ENCODE data around the gene GRB14. TPM values are rescaled to one million over a fixed set of nuclear protein-coding genes. Genes with fewer than 3 reads are reported as not detected.

The GRB14 gene
- total RNA-seq, 1 experiment from 2014 or later: not detected

- H3K27ac ChIP-seq (ENCODE audit: low read length): no peak overlapping the region
- intact Hi-C loops (cut with micrococcal nuclease; ENCODE audit: unreplicated experiment) (no loop called here), in situ Hi-C loops (cut with HindIII; ENCODE audit: low pct_unique_long_range_greater_than_20kb, low sequenced_read_pairs) (no loop called here)
- CTCF ChIA-PET: no interaction called here
- H3K4me3 ChIP-seq (ENCODE audit: low read depth in 2 of 2, low read length in 2 of 2): no peak overlapping the region
- no TSS peak for BruUV-seq (replicated peaks)
- H3K9me3 ChIP-seq (ENCODE audit: control insufficient read depth, insufficient read depth, low read depth, low read length): no peaks in the 10 kb centered on the region
- no peak for TF ChIP-seq SIN3A (IDR thresholded peaks at IDR 0.05; ENCODE audit: borderline replicate concordance, insufficient read depth, low read depth, low read length)
- TF ChIP-seq POLR2AphosphoS5 (IDR thresholded peaks at IDR 0.05; ENCODE audit: low read depth, low read length): no peak
- no peak for TF ChIP-seq TCF7L2 (IDR thresholded peaks at IDR 0.05; ENCODE audit: low read depth, low read length)
- no peak for TF ChIP-seq REST (IDR thresholded peaks at IDR 0.05; ENCODE audit: insufficient read depth in 1 of 2, low read depth in 2 of 2, low read length in 1 of 2)
- TF ChIP-seq, protein P1, sequence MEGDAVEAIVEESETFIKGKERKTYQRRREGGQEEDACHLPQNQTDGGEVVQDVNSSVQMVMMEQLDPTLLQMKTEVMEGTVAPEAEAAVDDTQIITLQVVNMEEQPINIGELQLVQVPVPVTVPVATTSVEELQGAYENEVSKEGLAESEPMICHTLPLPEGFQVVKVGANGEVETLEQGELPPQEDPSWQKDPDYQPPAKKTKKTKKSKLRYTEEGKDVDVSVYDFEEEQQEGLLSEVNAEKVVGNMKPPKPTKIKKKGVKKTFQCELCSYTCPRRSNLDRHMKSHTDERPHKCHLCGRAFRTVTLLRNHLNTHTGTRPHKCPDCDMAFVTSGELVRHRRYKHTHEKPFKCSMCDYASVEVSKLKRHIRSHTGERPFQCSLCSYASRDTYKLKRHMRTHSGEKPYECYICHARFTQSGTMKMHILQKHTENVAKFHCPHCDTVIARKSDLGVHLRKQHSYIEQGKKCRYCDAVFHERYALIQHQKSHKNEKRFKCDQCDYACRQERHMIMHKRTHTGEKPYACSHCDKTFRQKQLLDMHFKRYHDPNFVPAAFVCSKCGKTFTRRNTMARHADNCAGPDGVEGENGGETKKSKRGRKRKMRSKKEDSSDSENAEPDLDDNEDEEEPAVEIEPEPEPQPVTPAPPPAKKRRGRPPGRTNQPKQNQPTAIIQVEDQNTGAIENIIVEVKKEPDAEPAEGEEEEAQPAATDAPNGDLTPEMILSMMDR (IDR thresholded peaks at IDR 0.05): no peak
- ATAC-seq (no peak), DNase-seq (ENCODE audit: low read depth, low spot score) (no peak)
- H3K4me1 ChIP-seq (ENCODE audit: control insufficient read depth, insufficient read depth, low read length): no peaks in the 10 kb centered on the region
- POLR2A ChIA-PET: no interaction called here
- H3K27me3 ChIP-seq (ENCODE audit: control insufficient read depth, insufficient read depth, low read length): no peaks in the 10 kb centered on the region
- no peaks in the 10 kb centered on the region for H3K36me3 ChIP-seq (ENCODE audit: control insufficient read depth, insufficient read depth, low read length)
Observed at GRCh38 chr2:164458792-164459191, 162.5 kb downstream of the GRB14 start.

GRCh38 chr2:164457271-164457670 lies 164.0 kb downstream of the GRB14 start:
- no peaks in the 10 kb centered on the region for H3K4me1 ChIP-seq (ENCODE audit: control insufficient read depth, insufficient read depth, low read length)
- POLR2A ChIA-PET: no interaction called here
- H3K4me3 ChIP-seq (ENCODE audit: low read depth in 2 of 2, low read length in 2 of 2): no peak overlapping the region
- CTCF ChIA-PET: no interaction called here
- DNase-seq (ENCODE audit: low read depth, low spot score): no peak
- H3K9me3 ChIP-seq (ENCODE audit: control insufficient read depth, insufficient read depth, low read depth, low read length): no peaks in the 10 kb centered on the region
- in situ Hi-C loops (cut with HindIII; ENCODE audit: low pct_unique_long_range_greater_than_20kb, low sequenced_read_pairs) (no loop called here), intact Hi-C loops (cut with micrococcal nuclease; ENCODE audit: unreplicated experiment) (no loop called here)
- no TSS peak for BruUV-seq (replicated peaks)
- H3K27ac ChIP-seq (ENCODE audit: low read length): no peak overlapping the region
- ATAC-seq: no peak
- no peaks in the 10 kb centered on the region for H3K27me3 ChIP-seq (ENCODE audit: control insufficient read depth, insufficient read depth, low read length)
- TF ChIP-seq TCF7L2 (IDR thresholded peaks at IDR 0.05; ENCODE audit: low read depth, low read length) (no peak), SIN3A (IDR thresholded peaks at IDR 0.05; ENCODE audit: borderline replicate concordance, insufficient read depth, low read depth, low read length) (no peak), REST (IDR thresholded peaks at IDR 0.05; ENCODE audit: insufficient read depth in 1 of 2, low read depth in 2 of 2, low read length in 1 of 2) (no peak), POLR2AphosphoS5 (IDR thresholded peaks at IDR 0.05; ENCODE audit: low read depth, low read length) (no peak)
- TF ChIP-seq, protein P1 (IDR thresholded peaks at IDR 0.05): no peak
- H3K36me3 ChIP-seq (ENCODE audit: control insufficient read depth, insufficient read depth, low read length): no peaks in the 10 kb centered on the region

Data from Panc1 (cell line).